ENCODE results near the gene IQCK.

The IQCK gene

DNA sequence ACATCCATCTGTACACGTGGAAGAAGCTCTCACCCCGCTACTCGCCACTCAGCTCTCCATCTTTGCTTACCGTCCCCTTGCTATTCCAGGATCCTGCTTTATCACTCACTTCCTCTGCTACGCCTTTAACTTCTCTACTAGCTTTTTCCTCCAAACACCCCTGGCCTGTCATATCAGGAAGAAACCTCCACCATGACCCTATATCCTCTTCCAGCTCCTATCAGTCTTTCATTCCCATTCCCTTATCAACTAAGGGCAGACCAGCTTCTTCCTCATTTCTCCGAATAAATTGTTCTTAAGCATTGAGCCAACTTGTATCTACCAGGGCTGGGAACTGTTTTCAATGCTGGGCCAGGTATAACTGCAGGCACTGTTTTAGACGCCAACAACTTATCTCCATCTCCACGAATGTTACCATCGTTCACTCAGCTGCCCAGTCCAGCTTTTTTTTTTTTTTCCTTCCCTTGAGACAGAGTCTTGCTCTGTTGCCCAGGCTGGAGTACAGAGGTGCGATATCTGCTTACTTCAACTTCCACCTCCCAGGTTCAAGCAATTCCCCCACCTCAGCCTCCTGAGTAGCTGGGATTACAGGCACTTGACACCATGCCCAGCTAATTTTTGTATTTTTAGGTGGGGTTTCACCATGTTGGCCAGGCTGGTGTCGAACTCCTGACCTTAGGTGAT lies 4.3 kb downstream of the IQCK start:
- no peak for DNase-seq

DNA sequence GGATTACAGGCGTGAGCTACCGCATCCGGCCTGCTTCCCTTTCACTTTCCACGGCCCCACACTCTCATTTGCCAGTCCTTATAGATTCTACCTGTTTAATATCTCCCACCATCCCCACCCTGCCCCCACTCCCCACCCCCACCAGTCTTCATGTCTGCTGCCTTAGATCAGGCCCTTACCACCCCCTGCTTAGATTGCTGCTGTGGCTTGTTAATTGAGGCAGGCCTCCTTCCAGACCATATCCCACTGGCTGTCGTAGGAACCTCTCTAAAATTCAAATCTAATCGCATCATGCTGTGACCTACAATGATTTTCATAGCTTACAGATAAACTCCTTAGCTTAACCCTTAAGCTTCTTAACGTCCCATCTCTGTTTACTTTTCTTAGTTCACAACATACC lies 4.9 kb downstream of the IQCK start:
- no peak for DNase-seq

DNA sequence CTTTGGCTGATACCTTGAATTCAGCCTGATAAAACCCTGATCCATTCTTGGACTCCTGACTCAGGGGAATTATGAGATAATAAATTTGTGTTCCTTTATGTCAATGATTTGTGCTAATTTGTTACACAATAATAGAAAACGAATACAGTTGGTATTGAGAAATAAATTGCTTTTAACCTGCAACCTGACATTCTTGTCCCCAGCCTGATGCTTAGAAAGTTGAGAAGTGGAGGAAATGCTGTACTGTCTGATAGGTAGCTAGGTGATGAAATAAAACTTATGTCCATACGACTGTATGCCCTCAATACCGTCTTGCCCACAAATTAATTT lies 10.5 kb downstream of the IQCK start:
- no peak for DNase-seq

DNA sequence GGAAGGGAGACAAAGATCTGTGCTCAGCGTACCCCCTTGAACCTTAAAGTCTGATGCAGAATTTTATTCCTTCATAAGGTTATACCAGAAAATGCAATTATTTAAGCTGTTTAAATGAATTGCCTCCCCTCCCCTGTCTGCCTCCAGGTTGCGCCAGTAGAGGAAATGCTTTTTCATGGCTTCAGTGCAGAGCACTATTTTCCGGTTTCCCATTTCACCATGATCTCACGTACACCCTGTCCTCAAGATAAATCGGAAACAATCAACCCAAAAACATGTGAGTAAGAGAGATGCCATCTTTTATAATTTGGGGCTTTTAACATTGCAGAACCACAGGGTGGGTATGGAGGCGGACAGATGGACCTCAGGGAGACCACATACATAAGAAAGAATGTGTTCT lies 15.5 kb downstream of the IQCK start:
- DNase-seq = no peak

DNA sequence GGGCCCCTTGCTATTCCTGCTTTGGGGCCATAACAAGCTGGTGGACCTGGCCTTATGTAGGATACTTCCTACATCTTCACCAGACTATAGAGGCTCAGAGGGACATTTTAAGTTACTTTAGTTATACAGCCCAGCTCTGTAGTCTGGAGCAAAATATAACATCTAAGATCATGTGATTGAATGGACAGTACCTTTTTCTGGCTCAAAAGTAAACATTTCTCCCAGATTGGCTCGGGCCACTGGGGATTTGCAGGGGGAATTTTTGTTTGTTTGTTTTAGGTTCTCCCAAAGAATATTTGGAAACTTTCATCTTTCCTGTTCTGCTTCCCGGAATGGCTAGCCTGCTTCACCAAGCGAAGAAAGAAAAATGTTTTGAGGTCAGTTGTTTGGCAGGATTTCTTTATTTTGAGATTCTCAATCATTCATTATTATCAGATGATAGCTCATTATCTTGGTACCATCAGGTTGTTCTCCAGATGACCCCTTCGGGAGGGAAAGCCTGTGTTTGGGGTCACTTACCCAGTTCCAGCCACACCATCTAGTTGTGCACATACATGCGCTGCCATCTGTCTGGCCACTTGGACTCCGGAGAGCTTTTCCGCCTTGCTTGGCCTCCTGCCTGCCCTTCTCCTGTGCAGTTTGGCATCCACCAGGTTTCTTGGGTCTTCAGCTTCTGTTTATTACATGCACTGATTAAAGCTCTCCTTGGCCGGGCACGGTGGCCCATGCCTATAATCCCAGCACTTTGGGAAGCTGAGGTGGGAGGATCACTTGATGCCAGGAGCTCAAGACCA lies 17.2 kb downstream of the IQCK start:
- no peak for DNase-seq

DNA sequence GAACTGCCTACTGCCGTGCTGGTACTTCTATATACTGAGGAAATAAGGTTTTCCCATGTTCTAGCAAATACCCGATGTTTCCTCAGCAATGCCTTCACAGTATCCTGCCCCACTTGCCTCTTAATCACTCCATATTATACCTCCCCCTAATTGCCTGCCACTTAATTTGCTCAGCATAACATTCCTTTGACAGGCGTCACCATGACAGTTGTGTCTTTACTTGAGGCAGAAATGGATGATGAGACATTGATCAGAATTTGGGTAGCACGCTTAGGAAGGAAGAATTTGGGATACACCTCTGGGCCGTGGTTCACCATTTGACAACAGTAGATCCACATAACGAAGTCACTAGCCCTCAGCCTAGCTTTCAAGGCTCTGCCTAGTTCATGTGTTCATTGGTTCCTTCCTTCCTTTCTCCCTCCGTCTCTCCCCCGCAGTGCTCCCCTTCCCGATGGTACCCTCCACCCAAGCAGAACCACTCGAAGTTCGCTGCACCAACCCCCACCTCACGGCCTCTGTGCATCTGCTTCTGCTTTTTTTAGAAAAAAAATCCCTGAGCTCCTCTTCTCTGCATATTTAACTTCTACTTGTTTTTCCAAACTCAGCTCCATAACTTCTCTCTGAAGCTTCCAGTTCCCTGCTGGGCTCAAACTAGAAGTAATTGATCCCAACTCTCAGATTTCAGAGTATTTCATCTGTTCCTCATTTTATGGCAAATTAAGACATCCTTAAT lies 19.4 kb downstream of the IQCK start:
- DNase-seq = no peak

DNA sequence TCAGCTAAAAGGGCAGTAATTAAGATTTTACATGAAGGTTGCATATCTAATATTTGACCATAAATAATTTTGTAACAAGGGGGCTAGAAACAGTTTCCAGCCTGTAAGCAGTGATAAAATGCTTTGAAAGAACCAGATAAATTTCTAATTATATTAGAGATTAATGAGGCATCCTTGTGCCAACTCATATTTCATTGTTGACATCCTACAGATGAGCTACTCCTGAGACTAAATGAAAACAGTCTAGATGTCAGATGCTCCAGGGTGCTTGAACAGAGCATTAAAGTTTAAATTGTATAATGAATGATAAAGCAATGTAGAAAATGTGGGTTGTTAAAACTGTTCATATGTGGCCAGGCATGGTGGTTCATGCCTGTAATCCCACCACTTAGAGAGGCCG lies 23.3 kb downstream of the IQCK start:
- DNase-seq = no peak

DNA sequence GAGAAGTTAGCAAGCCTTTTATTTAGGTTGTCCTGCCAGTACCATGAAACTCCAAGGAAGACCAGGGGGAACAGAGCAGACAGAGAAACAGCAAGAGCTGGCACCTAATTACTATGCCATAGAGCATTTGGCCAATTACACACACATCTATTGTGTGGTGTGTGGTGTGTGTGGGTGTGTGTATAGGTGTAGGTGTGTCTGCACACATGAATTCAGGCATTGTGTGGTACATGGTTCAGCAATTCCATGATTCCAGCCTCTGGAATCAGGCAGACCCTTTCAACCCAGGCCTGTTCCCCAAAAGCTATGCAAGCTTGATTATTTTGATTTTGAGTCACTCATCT lies 25.7 kb downstream of the IQCK start:
- DNase-seq = no peak

DNA sequence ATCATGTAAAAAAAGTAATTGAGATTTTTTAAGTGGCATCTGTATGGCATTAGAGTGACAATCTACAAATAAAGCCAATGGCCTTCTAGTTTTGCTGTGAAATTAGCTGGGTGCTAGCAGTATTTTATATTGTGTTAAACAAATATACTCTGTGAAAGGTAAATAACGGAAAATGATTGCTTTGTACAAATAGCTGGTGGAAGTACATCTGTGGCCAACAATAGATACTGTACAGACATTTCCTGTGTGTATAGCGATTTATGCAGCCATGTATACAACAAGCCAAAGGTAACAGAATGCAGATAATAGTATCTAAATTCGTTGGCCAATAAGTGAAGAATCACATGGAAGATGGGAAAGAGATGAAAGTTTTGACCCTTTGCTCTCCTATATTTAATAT lies 26.6 kb downstream of the IQCK start:
- no peak for DNase-seq

DNA sequence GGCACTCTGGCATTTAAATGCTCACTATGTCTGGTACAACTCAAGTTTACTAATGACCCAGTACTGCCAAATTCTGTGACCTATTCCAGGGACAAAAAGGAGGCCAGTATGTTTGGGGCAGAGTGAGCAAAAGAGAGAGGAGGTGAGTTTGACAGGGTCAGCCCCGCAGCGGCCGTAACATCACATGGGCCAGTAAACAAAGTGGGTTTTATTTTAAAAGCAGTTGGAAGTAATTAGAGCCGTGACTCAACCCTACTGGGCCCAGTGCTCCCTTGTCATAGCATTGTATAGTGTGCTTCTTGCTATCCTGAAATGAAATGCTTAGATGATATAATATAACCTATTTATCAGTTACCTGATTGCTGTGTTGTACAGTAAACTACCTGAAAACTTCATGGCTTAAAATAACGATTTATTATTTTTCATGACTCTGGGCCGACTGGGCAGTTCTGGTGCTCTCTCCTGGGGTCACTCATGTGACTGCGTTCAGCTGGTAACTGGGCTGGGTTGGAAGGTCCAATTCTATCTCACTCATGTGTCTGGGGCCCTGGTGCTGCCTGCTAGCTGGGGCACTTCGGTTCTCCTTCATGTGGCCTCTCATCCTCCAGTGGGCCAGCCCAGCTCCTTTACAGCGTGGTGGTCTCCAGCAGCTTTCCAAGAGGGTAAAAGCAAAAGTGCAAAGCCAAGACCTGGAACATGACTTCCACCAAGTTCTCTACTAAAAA lies 27.4 kb downstream of the IQCK start:
- no peak for DNase-seq

DNA sequence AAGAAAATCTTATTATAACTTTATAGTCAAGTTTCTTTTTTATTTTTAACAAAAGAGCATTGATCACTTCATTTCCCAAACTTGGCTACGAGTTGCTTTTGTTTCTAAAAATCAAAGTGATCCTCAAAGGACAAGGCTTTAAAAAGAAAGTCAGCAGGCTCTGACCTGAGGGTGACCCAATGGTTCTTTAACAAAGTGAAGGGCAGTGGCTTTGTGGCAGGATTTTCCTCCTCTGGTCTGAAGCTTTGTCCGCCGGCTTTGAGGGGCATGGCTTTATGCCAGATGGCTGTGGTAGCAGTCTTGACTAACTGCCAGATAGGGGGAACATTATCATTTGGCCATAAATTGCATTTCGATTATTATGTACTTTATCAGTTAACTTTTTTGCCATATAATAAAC lies 28.5 kb downstream of the IQCK start:
- no peak for DNase-seq

DNA sequence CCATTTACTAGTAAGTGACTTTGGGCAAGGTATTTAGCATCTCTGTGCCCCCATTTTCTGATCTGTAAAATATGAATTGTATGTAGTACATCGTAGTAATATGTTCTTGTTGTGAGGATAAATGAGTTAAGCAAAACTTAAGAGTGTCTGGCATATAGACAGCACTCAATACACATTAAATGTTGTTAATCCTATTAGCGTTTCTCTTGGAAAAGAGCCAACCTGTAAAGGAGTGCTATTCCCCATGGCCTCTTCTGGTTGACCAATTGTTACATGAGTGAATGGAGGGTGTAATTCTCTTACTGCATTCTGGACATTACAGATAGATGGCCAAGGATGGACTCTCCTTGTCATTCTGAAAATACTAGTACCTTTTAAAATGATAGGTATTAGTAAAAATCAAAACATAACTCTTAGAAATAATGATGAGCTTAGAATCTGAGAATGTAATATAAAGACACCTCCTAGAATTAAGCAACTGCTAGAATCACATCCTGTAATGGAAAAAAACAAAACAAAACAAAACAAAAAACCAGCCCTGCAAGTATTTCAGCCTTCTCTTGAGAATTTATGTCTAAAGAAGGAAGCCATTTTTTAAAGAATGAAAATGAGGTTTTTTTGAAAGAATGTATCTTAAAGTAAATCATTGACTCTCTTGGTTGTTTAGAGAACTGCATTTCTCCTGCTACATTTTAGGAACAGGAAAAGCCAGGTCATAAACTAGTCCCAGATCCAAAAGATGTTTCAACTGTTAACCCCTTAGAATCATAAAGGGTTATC lies 30.5 kb downstream of the IQCK start:
- DNase-seq = no peak

DNA sequence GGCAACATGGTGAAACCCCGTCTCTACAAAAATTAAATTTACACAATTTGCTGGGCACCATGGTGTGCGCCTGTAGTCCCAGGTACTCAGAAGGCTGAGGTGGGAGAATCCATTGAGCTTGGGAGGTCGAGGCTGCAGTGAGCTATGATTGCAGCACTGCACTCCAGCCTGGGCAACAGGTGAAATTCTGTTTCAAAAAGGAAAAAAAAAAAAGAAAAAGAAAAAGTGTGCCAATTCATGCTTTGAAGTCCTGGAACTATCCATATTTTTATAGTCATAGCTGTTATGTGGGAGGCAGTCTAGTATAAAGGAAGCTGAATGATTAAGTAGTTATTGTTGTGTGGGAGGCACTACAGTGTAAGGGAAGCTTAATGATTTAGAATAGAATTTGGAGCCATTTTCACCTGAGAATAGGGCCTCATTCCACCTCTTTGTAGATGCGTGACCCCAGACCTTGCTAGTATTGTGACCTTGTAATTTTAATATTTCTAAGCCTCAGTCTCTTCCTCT lies 31.6 kb downstream of the IQCK start:
- DNase-seq = no peak

DNA sequence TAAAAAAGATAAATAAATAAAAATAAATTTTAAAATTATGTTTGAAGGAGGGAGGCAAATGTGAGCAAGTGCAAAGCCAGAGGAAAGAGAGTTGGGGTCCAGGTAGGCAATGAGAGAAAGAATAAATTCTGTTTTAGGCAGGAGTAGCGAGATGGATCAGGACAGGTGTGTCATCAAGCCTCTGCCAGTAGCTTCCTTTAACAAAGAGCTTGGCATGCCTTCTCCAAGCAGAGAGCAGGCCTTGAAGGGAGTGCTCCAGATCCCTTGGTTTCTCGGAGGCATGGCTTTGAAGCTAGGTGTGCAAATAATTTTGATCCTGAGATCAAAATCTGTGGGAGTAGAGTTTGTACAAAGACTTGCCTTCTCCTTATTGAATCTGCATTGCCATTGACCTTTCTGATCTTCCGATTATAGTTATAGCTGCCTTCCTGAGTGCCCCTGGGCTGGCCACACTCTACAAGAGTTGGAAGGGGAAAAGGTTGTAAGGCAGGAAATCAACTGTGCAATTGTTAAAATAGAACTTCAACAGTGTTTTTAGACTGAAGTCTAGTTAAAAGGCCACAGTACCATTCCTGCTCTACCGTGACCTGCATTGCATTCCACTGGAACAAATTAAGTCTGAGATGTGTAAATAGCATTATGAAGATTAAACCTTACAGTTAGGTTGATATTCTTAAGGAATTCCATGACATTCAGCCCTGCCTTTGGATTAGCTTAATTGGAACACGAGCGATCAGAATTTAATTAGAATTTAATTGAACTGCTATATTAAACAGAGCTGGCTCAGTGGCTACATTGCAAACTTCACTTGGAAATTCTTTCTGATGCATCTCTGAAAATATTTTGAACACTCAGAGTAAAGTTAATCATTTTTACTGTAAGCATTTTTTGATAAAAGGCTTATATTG lies 33.7 kb downstream of the IQCK start:
- DNase-seq = no peak

DNA sequence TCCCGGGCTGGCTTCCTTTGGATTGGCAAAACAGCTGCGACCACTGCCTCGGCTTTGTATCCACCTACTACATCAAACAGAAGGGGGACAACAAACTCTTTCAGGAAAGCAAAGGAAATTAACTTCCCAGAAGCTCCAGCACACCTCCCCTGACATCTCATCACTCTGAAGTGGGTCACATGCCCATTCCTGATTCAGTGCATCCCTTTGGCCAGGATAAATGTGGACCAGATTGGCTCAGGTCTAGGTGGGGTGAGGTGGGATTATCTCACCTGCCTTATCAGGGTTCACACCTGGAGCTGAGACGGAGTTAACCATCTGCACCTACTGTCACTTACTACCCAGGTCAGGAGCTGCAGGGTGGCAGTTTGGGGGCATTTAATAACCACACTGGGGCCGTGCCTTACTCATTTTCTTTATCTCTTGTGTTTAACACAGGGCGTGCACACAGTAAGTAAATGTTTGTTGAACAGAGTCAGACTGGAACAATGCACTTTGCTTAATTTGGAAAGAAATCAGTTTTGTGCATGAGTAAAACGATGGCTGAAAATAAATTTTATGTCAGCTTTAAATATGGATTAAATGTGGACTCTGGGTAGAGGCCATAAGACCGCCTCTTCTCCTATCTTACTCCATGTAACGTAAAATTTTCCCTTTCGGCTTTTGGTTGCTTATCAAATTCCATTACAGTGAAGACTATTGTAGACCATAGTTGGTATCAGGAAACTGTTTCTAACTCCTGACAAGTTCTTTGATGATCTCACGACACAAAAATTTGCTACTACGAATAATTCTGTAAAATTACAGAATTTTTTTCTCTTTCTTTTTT lies 36.0 kb downstream of the IQCK start:
- DNase-seq = no peak

DNA sequence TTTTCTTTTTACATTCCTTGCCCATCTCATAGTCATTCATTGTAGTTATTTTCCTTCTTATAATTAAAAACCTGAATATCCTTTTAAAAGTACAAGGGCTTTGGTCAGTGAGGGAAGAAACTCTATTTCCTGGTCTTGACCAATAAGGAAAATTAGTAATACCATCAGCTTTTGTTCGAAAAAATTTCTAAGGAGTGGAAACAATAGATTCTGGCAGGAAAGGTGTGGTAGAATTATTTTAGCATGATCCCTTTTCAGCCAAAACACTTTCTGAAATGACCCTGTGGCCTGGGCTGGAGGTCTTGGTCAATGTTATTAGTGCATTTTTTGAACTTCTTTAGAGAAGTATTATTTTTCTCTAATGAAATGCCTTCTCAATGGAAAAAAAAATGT lies 36.6 kb downstream of the IQCK start:
- DNase-seq = no peak

DNA sequence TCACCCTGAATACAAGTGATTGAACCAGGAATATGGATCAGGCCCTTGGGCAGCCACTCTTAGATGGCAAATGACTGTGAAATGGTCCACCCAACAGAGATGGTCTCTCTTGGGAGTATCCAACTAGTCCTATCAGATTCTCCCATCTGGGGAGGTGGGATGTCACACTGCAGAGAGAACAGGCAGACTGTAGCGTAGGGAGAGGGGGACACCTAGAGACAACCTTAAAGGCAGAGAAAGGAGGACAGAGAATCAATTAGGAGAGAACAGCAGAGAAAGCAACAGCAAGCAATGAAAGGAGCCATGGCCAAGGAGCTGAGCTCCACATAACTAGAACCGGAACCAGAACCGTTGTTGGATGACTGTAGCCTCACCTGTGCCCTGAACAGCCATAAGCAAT lies 37.2 kb downstream of the IQCK start:
- DNase-seq = no peak

DNA sequence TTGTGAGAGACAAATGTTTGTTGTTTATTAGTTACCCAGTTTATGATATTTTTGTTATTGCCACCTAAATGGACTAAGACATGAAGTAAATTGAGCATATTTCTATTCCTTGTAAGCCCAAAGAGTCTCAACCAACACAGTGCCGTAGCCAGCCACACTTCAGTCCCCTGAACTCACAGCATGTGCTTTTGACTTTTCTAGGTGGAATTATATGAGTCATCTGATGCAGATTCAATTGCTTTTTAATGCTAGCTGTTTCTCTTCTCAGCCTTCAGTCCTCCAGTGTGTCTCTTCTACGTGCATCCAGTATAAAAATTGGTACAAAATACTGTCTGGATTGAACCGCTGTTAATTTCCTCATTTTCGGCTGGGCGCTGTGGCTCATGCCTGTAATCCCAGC lies 39.0 kb downstream of the IQCK start:
- no peak for DNase-seq

DNA sequence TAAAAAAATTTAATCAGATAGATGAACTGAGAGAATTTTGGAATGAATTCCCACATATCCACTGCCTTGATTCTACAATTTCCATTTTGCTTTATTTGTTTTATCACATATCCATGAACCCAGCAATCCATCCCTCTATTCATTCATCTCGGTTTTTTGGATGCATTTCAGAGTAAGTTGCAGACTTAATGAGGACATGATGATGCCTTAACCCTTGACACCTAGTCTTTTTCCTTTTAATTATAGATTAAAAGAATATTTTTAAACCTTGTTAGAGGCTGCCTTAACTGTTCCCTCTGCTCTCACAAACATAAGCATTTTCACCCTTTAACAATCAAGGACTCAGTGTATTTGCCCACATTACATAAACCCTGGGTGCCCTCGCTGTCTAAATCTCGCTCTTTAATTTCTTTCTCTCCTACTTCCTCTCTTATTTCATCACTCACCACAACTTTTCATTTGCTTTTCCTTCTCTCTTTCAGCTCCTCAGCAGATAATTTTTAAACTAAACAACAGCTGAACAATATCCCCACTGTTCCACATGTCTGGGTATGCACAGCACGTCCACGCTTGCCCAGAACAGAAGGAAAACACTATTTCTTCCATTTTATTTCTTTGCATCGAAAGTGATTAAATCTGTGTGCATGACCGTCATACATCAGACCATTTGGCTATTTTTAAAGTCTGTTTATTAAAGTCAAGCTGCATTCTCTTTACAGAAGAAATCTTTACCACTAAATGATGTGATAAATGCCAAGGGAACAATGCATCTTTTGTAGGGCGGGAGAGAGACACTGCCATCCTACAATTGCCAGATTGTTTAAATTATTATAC lies 39.9 kb downstream of the IQCK start:
- no peak for DNase-seq
